ENCODE measurements around the gene SPRR2A.
A peak's percentile ranks its signal among the peaks of the same experiment; 100 is the strongest.
"Not testable (repeated sequence)": the region's sequence is repeated elsewhere in the genome, so short reads cannot be mapped to it uniquely, and the experiment has no call there.

The SPRR2A gene

GRCh38 chr1:153057375-153057774 lies at the start of gene SPRR2A:
Gene SPRR2A, minus strand, starts transcription at chr1:153057512. Its CDS starts 777 bp downstream, at chr1:153056735.
- DNase-seq (ENCODE audit: low spot score), result no peak

- DNase-seq (ENCODE audit: low spot score), result no peak
Measured at GRCh38 chr1:153100245-153100644, 42.9 kb upstream of the SPRR2A start.

GRCh38 chr1:153099461-153100045 lies 42.2 kb upstream of the SPRR2A start:
- no peak for DNase-seq (ENCODE audit: low spot score)

DNA sequence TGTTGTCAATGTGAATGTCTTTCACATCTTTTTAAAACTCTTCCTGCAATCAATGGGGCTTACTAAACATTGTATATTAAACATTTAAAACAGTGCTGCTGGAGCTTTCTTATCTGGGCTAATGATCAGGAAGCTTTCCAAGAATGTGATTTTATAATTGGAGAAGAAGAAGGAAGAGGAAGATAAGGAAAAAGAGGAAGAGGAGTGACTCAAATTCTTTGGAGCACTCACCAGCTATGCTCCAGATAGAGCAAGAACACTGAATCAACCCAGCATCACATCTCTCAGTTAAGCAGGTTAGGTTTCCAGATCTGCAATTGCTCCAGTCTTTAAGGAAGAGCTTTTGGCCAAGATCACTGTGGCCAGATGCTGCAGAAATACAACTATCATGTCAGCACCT lies 38.5 kb upstream of the SPRR2A start:
- no peak for DNase-seq (ENCODE audit: low spot score)

- DNase-seq (ENCODE audit: low spot score), result no peak
Measured at GRCh38 chr1:153094426-153094825, 37.1 kb upstream of the SPRR2A start, which contains the start of gene SPRR2E. Gene SPRR2E, minus strand, starts transcription at chr1:153094526. Its CDS starts 775 bp downstream, at chr1:153093751.

GRCh38 chr1:153087652-153088051 lies 30.3 kb upstream of the SPRR2A start:
- DNase-seq (ENCODE audit: low spot score), result no peak

GRCh38 chr1:153081736-153082135 lies 24.4 kb upstream of the SPRR2A start:
- DNase-seq (ENCODE audit: low spot score), result no peak

- no peak for DNase-seq (ENCODE audit: low spot score)
Measured at GRCh38 chr1:153072806-153073726, 15.8 kb upstream of the SPRR2A start.

GRCh38 chr1:153071511-153071910 lies 14.2 kb upstream of the SPRR2A start, which contains the start of gene SPRR2B:
Gene SPRR2B, minus strand, starts transcription at chr1:153071611. Its CDS starts 772 bp downstream, at chr1:153070839.
- DNase-seq (ENCODE audit: low spot score), result no peak

- no peak for DNase-seq (ENCODE audit: low spot score)
Measured at GRCh38 chr1:153070243-153070642, 12.9 kb upstream of the SPRR2A start.

- no peak for DNase-seq (ENCODE audit: low spot score)
Measured at GRCh38 chr1:153058826-153059784, 1.8 kb upstream of the SPRR2A start.

DNA sequence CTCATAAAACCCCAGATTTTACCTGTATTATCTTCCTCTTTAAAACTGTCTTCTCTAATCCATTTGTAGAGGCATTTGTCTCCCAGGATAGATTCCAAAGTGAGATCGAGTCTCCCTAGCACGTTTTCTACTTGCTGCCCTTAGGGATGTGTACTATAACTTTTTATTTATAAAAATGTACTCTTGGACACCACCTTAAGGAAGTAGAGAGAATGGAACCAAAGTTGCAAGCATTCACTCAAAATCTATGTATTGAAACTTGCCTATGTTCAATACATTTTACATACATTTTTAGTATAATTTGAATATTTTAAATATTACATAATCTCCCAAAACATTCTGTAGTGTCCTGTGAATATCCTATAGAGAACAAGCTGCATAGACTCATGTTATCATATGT lies 842 bp upstream of the SPRR2A start:
- no peak for DNase-seq (ENCODE audit: low spot score)

GRCh38 chr1:153056111-153056510 lies 1.2 kb downstream of the SPRR2A start:
- DNase-seq (ENCODE audit: low spot score), result not testable (repeated sequence)

DNA sequence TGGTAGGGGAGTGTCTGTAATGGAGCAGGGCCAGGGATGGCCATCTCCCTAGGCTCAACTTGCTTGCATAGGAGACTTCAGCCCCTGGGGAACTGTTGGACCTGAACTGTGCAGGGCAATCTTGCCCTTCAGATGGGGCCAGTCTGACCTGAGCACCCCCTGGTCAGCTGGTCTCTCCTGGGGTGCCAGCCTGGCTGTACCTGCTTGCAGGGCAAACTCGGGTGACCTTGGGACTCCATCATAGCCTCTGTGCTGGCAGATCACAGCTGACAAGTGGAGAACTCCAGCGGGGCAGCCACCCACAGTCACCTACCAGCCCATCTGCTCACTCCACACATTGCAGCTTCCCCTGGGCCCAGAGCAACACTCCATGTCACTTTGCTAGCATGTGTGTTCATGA lies 8.1 kb downstream of the SPRR2A start:
- DNase-seq (ENCODE audit: low spot score), result peak; percentile 8

DNA sequence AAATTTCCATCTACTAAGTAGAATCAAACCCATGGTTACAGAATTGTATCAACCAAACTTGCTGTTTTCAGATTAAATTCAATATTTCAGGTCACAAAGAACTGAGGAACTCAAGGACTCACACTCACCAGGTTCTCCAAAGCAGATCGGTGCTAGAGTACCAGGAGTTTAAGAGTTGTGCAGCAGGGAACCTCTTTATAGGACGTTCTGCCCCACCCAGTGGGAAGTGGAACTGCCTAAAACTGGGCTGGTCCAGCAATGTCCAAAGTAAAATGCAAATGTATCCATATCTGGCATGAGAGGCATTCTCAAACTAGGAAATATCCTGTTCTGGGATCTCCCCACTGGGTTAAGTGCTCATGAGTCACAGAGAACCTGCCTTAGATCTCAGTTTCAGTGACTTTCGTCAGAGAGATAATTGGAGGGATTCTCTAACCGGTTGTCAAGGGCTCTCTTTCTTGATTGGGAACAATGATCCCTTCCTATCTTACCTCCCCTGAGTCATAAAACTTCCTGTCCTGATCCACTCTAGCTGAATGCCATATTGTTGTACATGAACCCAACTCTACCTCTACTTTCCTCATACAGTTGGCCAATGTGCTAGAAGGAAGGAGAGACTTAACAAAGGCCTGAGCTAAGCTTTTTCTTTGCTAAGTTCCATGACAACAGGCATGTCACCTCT lies 16.2 kb downstream of the SPRR2A start, which contains the start of gene SPRR2D:
Gene SPRR2D (minus strand): TSS at position 171 of the 682 bp plus-strand sequence. CDS start 774 bp downstream, outside the sequence.
- no peak for DNase-seq (ENCODE audit: low spot score)

- DNase-seq (ENCODE audit: low spot score), result no peak
Measured at GRCh38 chr1:153035211-153035610, 22.1 kb downstream of the SPRR2A start.

DNA sequence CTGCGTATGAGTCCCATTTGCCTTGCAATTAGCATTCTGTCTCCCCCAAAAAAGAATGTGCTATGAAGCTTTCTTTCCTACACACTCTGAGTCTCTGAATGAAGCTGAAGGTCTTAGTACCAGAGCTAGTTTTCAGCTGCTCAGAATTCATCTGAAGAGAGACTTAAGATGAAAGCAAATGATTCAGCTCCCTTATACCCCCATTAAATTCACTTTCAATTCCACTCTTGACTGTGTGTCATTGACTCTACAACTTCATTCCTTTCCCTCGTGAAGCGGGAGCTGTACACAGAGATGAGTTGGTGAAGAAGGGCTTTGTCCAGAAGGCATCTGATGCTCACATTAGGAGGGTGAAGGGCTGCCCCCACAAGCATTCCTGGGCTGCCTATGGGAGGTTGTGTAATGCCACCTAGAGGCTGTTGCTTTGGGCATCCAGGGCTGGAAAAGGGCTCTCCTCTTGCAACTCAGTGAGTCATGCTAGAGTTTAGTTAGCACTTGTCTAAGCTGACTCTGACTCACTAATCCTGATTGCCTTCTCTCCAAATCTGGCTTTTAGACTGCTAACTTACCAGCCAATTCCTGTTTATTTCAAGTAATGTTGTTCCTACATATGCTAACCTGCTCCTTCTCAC lies 24.5 kb downstream of the SPRR2A start:
- peak; percentile 51 for DNase-seq (ENCODE audit: low spot score)

- no peak for DNase-seq (ENCODE audit: low spot score)
Measured at GRCh38 chr1:153032073-153032472, 25.2 kb downstream of the SPRR2A start.

- no peak for DNase-seq (ENCODE audit: low spot score)
Measured at GRCh38 chr1:153030895-153031294, 26.4 kb downstream of the SPRR2A start, which contains the start of gene SPRR1B. Gene SPRR1B, plus strand, starts transcription at chr1:153031203. Its CDS starts 1,143 bp downstream, at chr1:153032346.

- peak; percentile 13 for DNase-seq (ENCODE audit: low spot score)
Measured at GRCh38 chr1:153028766-153029165, 28.5 kb downstream of the SPRR2A start.

DNA sequence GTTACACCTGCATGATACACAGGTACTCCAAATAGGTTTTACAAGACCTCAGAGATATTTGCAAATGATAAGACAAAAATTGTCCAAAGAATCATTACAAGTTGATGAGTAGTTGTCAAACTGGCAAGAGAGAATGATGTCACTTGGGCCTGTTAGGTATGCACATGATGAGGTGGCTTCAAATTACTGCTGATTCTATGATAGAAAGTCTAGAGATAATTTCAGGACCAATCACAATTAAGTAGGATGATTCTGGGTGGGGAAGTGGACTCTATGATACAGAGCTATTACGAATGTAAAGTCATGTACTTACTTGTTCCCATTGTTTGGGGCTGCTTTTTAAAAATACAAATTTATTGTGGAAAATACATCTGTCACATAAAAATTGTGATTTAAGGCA lies 31.5 kb downstream of the SPRR2A start:
- no peak for DNase-seq (ENCODE audit: low spot score)
